ENCODE data around the gene TRMO. TPM values are rescaled to one million over a fixed set of nuclear protein-coding genes. Genes with fewer than 3 reads are reported as not detected.

TRMO gene
- total and polyA plus RNA-seq, 9 of the 15 experiments (the other 6 are each of a cell fraction or from before 2014, with no cell fraction given): 5.6 to 22.4 (median 16.2) TPM

- TF ChIP-seq ZNF592 (IDR thresholded peaks at IDR 0.05) (peak; percentile 63), ZKSCAN1 (IDR thresholded peaks at IDR 0.05; ENCODE audit: low read depth, low read length) (no peak), DDX20 (tag; IDR thresholded peaks at IDR 0.05; ENCODE audit: low read depth) (peak; percentile 56; the same call in 1 of the 2 replicates), TEAD4 (IDR thresholded peaks at IDR 0.05; ENCODE audit: low read length) (no peak), TEAD4 (CRISPR knock-in tag; IDR thresholded peaks at IDR 0.05; ENCODE audit: borderline replicate concordance) (no peak), NR4A1 (CRISPR knock-in tag; IDR thresholded peaks at IDR 0.05) (no peak), NR4A1 (tag; IDR thresholded peaks at IDR 0.05) (peak; percentile 65), MITF (IDR thresholded peaks at IDR 0.05) (no peak), CBFA2T3 (IDR thresholded peaks at IDR 0.05) (no peak), ZNF140 (CRISPR knock-in tag; IDR thresholded peaks at IDR 0.05) (no peak), CREB3 (tag; conservative IDR thresholded peaks at IDR 0.05; ENCODE audit: low read depth) (no peak; the same call in 1 of the 2 replicates), PRDM10 (IDR thresholded peaks at IDR 0.05; ENCODE audit: partially characterized antibody) (no peak), SIX5 (IDR thresholded peaks at IDR 0.05; ENCODE audit: borderline replicate concordance in 1 of 2, insufficient read depth in 1 of 2, low read depth in 1 of 2, low read length in 2 of 2) (no peak), RBM14 (IDR thresholded peaks at IDR 0.05; ENCODE audit: borderline replicate concordance, insufficient read depth, low read depth, low read length) (no peak), NR2C1 (IDR thresholded peaks at IDR 0.05) (no peak), NR2C1 (tag; IDR thresholded peaks at IDR 0.05) (0 out of 2 replicates have a peak, but pooled peaks have one; percentile 30)
These were observed 37.3 kb upstream of the TRMO start (continued) for GRCh38 chr9:97959585-97959984.
